Stomach (tissue), 4 donors: ENCODE data around the gene TTLL11.

ENCODE experiments used
- POLR2AphosphoS5 ChIP-seq, 3 donors: sonication (generic); formaldehyde crosslinking; IDR thresholded peaks; one replicate each; pipeline ENCODE4 v1.6.1; 2016; ENCODE audit warnings: antibody characterized with exemption in 3 of 3
- TF ChIP-seq, protein P1 (sequence below), 7 experiments: fragments of 450-650 bp in 4 of 7; fragments of 200-600 bp in 3 of 7; sonication (generic) in 3 of 7; IDR thresholded peaks; one replicate each; pipeline ENCODE4 v1.5.1; 2016 to 2019; ENCODE audit warnings: antibody characterized with exemption in 7 of 7, control low read depth in 2 of 7, mild to moderate bottlenecking in 1 of 7

DNA sequence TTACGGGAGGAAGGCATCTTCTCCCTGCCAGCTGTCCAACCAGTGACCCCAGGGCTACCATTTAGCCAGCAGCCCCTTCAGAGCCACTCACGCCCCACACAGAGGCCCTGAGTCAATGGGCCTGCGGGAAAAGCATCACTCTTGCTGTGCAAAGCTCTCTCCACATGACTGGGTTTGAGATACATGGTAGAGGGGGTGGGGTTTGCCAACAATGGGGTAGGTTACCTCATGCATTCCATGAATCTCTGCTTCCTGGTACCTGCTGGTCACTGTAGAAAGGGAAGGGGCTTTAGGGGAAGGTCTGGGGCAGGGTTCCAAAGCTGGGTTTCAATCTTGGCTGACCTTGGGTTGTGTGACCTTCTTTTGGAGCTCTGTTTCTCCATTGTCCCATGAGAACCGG lies 22.9 kb upstream of the TTLL11 start:
- TF ChIP-seq, protein P1, sequence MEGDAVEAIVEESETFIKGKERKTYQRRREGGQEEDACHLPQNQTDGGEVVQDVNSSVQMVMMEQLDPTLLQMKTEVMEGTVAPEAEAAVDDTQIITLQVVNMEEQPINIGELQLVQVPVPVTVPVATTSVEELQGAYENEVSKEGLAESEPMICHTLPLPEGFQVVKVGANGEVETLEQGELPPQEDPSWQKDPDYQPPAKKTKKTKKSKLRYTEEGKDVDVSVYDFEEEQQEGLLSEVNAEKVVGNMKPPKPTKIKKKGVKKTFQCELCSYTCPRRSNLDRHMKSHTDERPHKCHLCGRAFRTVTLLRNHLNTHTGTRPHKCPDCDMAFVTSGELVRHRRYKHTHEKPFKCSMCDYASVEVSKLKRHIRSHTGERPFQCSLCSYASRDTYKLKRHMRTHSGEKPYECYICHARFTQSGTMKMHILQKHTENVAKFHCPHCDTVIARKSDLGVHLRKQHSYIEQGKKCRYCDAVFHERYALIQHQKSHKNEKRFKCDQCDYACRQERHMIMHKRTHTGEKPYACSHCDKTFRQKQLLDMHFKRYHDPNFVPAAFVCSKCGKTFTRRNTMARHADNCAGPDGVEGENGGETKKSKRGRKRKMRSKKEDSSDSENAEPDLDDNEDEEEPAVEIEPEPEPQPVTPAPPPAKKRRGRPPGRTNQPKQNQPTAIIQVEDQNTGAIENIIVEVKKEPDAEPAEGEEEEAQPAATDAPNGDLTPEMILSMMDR (IDR thresholded peaks at IDR 0.05) = no peak
- no peak for TF ChIP-seq POLR2AphosphoS5 (IDR thresholded peaks at IDR 0.05)
